Stimulated activated effector memory CD8-positive, alpha-beta T cell treated with anti-CD3 and anti-CD28 coated beads, Interleukin-12 subunit alpha, Interleukin-12 subunit beta, amount 100 ng/mL, for 72 hours (primary cell): ENCODE data around the gene CLMN.
"Not testable (repeated sequence)": the region's sequence is repeated elsewhere in the genome, so short reads cannot be mapped to it uniquely, and the experiment has no call there.

Experiments
- ATAC-seq: fragments of 150-1000 bp; cut with Tn5 transposase; 2 replicates; pipeline ENCODE4 v1.10.0; 2021
- DNase-seq, 2 donors: peaks; one replicate each; pipeline ENCODE4 v3.0.0; 2021 to 2022; ENCODE audit warnings: low spot score in 2 of 2
- H3K27ac Mint-ChIP-seq: one replicate; pipeline ENCODE4 v1.8.0; 2022; ENCODE audit warnings: mild to moderate bottlenecking, mixed read lengths
- H3K36me3 Mint-ChIP-seq: one replicate; pipeline ENCODE4 v1.8.0; 2022; ENCODE audit warnings: mild to moderate bottlenecking, mixed read lengths
- H3K4me1 Mint-ChIP-seq: one replicate; pipeline ENCODE4 v1.8.0; 2022; ENCODE audit warnings: mixed read lengths
- H3K4me3 Mint-ChIP-seq: one replicate; pipeline ENCODE4 v1.8.0; 2022; ENCODE audit warnings: mild to moderate bottlenecking, mixed read lengths
- H3K9me3 Mint-ChIP-seq: one replicate; pipeline ENCODE4 v1.8.0; 2022; ENCODE audit warnings: mixed read lengths

Gene CLMN

DNA sequence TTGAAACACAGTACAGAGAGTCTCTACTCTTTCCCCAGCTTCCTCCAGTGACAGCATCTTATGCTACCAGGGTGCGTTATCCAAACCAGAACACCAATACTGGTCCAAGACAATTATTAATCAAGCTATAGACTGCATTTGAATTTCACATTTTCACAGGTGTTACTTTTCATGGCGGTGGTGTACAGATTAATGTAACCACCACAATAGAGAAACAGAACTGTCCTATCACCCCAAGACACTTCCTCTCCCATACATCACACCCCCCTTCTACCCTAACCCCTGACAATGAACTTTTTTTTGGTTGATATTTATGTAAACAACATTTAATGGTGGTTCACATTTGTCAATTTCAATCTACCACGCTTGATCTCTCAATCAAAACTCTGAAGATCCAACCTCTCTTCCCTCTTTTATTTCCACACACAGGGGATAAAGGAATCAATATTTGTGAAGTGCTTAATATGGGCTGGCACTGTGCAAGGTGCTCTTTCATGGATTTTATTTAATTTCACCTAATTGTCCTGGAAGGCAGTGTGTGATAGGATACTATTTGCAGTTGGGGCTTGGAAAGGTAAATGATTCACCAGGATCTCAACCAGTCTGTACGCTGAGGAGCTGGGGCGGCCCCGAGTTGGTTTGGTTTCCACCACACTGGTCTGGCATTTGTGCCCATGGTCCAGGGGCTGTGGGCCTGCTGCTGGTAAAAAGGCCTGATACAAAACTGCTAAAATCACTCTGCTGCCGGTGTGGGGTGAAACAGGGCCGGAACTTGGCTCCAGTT lies 107.8 kb downstream of the CLMN start:
- Mint-ChIP-seq H3K4me1 (peaks cover 5% of the 10 kb centered on the region), H3K9me3 (no peaks in the 10 kb centered on the region), H3K27ac (no peak overlapping the region), H3K4me3 (no peak overlapping the region), H3K36me3 (no peaks in the 10 kb centered on the region)
- ATAC-seq (no peak), DNase-seq (no peak)

DNA sequence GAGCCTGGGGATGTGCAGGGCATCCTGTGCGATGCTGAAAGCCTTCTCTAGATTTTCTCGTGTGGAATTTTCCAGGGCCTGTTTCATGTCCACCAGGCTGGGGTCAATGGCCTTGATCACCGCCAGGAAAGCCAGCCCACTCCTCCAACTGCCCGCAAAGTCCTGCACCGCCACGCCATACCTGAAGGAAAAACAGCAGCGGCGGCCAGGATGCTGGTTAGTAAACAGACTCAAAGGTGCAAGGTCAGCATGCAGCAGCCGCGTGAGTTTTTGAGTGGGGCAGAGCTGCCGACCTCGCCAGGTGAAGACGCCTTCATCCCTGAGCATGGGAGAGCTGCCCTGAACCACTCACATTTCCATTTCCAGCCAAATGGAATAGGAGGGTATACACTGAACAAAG lies 109.0 kb downstream of the CLMN start:
- DNase-seq (no peak), ATAC-seq (no peak)
- peaks cover 5% of the 10 kb centered on the region for H3K4me1 Mint-ChIP-seq
- H3K4me3 Mint-ChIP-seq: no peak overlapping the region
- H3K36me3 Mint-ChIP-seq: no peaks in the 10 kb centered on the region
- no peak overlapping the region for H3K27ac Mint-ChIP-seq
- H3K9me3 Mint-ChIP-seq: no peaks in the 10 kb centered on the region

DNA sequence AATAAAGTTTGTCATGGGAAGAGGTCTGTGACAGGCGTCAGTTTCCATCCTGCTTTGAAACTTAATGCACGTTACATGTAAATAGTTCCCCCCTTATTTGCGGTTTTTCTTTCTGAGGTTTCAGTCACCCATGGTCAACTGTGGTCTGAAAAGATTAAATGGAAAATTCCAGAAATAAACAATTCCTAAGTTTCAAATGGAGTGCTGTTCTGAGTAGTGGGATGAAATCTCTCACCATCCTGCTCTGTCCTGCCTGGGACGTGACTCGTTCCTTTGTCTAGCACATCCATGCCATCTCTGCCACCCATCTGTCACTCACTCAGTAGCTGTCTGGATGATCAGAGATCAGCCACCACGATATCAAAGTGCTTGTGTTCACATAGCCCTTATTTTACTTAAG lies 111.1 kb downstream of the CLMN start:
- H3K27ac Mint-ChIP-seq: no peak overlapping the region

DNA sequence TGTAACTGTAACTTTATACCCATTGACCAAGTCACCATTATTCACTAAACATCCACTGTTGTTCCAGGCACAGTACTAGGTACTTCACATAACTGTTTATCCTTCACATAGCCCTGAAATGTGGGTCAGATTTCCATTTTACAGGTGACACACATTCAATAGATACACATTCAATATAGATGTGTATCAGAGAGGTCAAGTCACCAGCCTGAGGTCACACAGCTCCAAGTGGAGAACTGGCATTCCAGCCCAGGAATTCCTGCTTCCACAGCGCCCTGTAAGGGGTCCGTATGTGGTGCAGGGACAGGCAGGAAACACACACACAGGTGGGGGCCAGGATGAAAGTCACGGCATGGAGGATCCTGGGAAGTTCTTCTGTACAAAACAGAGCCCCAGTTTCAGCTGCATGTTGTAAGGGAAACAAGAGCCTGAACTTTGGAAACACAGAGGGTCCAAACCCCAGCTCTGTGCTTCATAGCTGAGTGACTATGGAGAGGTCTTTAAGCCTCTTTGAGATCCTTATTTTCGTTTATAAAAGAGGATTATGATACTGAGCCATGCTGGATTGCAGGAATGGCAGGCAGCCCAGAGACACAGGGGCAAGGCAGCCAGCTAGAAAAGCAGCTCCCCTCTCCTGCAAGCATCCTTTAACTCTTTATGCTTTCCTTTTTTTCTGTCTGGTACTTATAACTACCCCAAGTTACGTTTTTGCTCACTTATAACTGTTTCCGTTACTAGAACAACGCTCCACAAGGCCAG lies 112.1 kb downstream of the CLMN start:
- ATAC-seq (no peak), DNase-seq (no peak)
- Mint-ChIP-seq H3K27ac (no peak overlapping the region), H3K4me3 (no peak overlapping the region), H3K9me3 (no peaks in the 10 kb centered on the region), H3K36me3 (no peaks in the 10 kb centered on the region), H3K4me1 (no peaks in the 10 kb centered on the region)

More for the DNA sequence above, 111.1 kb downstream of the CLMN start:
- Mint-ChIP-seq H3K4me1 (peaks cover 3% of the 10 kb centered on the region), H3K9me3 (no peaks in the 10 kb centered on the region), H3K36me3 (no peaks in the 10 kb centered on the region), H3K4me3 (no peak overlapping the region)
- DNase-seq: no peak
- ATAC-seq: no peak

DNA sequence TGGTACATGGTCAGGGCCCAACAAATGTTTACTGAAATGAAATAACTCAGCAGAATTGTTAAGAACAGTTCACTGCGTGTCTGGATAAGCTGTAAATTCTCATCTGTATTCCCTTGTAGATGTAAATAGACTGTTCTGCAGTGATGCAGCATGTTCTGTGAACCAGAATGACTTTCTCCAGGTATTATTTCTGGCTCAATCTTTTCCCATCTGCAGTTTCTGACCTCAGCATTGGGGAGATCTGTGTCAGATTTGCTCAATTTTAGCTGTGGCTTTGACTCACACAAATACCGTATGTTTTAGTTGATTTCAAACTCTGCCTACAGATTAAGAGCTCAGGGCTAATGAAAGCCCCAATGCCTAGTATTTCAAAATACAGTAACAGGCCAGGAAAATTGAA lies 113.2 kb downstream of the CLMN start:
- no peak for ATAC-seq
- Mint-ChIP-seq H3K4me1 (no peaks in the 10 kb centered on the region), H3K4me3 (no peak overlapping the region), H3K9me3 (no peaks in the 10 kb centered on the region), H3K36me3 (no peaks in the 10 kb centered on the region), H3K27ac (no peak overlapping the region)
- DNase-seq: no peak

DNA sequence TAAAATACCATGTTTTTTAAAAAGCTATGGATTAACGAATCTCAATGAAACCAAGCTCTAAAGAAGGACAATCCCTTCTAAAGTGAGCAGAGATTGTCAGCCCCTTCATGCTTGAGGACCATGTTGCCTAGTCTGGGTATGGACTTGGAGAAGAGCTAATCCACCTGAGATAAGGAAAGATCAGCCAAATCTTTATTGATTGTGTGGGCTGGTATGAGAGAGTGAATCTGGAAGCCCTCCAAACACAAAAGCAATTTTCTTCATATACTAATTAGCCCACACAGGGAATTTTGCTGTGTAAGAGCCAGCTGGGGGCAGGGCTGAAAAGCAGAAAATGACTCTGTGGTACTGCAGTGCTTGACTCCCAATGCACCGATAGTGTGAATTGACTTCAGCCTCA lies 115.0 kb downstream of the CLMN start:
- Mint-ChIP-seq H3K9me3 (no peaks in the 10 kb centered on the region), H3K36me3 (no peaks in the 10 kb centered on the region), H3K4me1 (no peaks in the 10 kb centered on the region), H3K27ac (no peak overlapping the region), H3K4me3 (no peak overlapping the region)
- no peak for DNase-seq
- ATAC-seq: no peak

DNA sequence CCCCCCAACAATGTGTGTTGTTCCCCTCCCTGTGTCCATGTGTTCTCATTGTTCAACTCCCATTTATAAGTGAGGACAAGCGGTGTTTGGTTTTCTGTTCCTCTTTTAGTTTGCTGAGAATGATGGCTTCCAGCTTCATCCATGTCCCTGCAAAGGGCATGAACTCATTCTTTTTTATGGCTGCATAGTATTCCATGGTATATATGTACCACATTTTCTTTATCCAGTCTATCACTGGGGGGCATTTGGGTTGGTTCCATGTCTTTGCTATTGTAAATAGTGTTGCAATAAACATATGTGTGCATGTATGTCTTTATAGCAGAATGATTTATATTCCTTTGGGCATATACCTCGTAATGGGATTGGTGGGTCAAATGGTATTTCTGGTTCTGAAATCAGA lies 118.0 kb downstream of the CLMN start:
- not testable (repeated sequence) for H3K27ac Mint-ChIP-seq, ATAC-seq, DNase-seq, H3K4me1 Mint-ChIP-seq, H3K36me3 Mint-ChIP-seq, H3K9me3 Mint-ChIP-seq, H3K4me3 Mint-ChIP-seq

DNA sequence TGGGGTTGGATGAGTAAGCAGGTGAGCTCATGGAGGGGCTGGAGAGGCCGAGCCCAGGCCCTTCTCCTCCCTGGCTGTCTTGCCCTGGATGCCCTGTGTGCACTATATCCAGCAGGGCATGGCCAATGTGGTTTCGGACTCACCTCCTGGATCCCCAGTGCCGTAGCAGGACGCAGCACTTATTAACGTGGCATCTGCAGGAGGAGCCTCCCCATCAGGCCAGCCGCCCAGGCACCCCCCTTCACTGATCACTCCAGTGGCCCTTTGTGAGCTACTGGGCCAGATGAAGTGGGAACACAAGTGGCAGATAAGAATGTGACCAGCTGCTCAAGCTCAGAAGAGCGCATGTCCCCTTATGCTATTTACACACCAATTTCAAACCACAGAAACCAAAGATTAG lies 119.3 kb downstream of the CLMN start:
- no peak overlapping the region for H3K4me3 Mint-ChIP-seq
- no peaks in the 10 kb centered on the region for H3K9me3 Mint-ChIP-seq
- H3K36me3 Mint-ChIP-seq: no peaks in the 10 kb centered on the region
- ATAC-seq: no peak
- DNase-seq: no peak
- no peak overlapping the region for H3K27ac Mint-ChIP-seq
- no peaks in the 10 kb centered on the region for H3K4me1 Mint-ChIP-seq

DNA sequence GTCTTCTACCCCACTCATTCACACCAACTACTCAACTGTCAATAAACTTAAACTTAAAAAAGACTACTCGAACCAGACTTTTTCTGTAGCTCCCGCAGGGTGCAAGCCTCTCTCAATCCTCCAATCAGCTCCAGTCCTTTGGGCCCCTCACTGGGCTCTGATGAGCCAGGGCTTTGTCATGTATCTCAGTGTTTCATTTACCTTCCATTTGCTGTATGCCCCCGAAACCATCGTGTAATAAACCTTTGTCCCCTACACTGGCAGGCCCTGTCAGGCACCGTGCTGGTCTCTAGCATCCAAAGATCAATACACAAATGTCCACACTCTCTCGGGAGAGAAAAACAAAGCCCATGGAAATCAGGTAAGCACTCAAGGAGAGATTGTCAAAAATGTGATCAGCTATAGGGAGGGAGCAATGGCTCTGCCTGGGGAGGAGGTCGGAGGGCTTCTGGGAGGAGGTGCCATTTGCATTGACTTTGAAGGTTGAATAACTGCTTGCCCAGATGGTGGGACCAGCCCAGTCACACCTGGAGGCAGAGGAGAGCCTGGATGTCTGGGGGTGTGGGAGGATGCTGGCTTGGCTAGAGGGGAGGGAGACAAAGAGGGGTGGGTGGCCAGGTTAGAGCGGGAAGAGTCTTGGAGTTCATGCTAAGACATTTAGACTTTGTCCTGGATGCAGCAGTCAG lies 120.3 kb downstream of the CLMN start:
- DNase-seq: no peak
- Mint-ChIP-seq H3K9me3 (no peaks in the 10 kb centered on the region), H3K27ac (no peak overlapping the region)

DNA sequence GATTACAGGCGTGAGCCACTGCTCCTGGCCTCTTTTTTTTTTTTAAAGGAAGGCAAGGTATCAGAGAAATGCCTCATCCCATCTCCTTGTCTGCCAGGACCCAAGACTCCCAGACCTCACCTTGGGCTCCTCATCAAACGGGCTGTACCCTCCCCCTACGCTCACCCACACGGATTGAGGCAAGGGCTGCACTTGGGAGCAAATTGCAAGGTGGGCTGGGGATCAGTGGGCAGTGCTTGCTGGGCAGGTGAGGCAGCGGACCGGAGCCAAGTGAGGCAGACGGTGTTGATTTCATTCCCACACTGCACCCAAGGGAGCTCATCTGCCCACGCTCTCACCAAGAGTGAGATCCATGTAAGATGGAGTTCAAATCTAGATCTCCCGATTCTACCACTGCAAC lies 121.4 kb downstream of the CLMN start:
- no peaks in the 10 kb centered on the region for H3K9me3 Mint-ChIP-seq
- DNase-seq (no peak), ATAC-seq (no peak)
- no peaks in the 10 kb centered on the region for H3K4me1 Mint-ChIP-seq
- no peak overlapping the region for H3K4me3 Mint-ChIP-seq
- no peak overlapping the region for H3K27ac Mint-ChIP-seq
- no peaks in the 10 kb centered on the region for H3K36me3 Mint-ChIP-seq

More for the DNA sequence above, 120.3 kb downstream of the CLMN start:
- Mint-ChIP-seq H3K4me1 (no peaks in the 10 kb centered on the region), H3K4me3 (no peak overlapping the region), H3K36me3 (no peaks in the 10 kb centered on the region)
- ATAC-seq: no peak

DNA sequence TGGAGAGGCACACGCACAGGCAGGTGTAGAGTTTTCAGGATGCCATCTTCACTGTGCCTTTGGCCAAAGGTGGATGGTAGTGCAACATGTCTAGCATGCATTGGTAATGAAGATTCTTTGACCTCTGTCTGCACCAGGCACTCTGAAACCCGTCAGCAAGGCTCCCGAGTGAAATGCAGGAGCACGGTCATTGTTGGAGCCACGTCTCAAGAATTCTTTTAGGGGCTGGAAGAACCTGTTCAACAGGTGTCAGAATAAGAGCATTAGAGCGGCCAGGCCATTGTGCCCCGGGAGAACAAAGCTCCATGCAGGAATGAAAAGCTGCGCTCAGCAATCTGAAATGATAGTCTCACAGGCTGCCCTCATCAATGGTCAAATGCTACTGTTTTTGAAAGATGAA lies 122.2 kb downstream of the CLMN start:
- no peaks in the 10 kb centered on the region for H3K4me1 Mint-ChIP-seq
- no peaks in the 10 kb centered on the region for H3K9me3 Mint-ChIP-seq
- no peaks in the 10 kb centered on the region for H3K36me3 Mint-ChIP-seq
- no peak overlapping the region for H3K4me3 Mint-ChIP-seq
- no peak overlapping the region for H3K27ac Mint-ChIP-seq
- ATAC-seq (no peak), DNase-seq (no peak)

DNA sequence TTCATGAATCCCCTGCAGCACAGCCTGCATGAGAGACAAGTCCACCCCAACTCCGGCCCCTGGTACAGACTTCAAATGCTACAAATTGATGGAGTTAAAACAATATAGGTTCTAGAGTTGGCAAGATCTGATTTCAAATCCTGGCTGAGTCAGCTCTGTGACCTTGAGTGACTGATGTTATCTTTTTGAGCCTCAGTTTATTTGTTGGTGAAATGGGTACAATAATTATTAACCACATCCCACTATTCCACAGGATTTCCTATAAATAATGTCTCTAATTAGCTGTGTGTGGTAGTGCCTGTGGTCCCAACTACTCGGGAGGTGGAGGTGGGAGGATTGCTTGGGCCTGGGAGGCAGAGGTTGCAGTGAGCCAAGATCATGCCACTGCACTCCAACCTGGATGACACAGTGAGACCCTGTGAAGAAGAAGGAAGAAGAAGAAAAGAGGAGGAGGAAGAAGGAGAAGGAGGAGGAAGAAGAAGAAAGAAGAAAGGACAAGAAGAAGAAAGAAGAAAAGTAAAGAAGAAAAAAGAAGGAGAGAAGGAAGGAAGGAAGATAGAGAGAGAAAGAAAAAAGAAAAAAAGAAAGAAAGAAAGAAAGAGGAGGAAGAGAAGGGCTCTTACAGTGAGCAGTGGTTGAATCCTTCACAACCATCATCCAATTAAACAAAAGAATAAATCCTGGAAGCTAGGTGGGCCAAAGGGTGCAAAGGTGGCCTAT lies 122.7 kb downstream of the CLMN start:
- no peak overlapping the region for H3K27ac Mint-ChIP-seq
- no peaks in the 10 kb centered on the region for H3K4me1 Mint-ChIP-seq
- no peak overlapping the region for H3K4me3 Mint-ChIP-seq
- no peaks in the 10 kb centered on the region for H3K36me3 Mint-ChIP-seq
- ATAC-seq (peak; percentile 16), DNase-seq (no peak)
- no peaks in the 10 kb centered on the region for H3K9me3 Mint-ChIP-seq

DNA sequence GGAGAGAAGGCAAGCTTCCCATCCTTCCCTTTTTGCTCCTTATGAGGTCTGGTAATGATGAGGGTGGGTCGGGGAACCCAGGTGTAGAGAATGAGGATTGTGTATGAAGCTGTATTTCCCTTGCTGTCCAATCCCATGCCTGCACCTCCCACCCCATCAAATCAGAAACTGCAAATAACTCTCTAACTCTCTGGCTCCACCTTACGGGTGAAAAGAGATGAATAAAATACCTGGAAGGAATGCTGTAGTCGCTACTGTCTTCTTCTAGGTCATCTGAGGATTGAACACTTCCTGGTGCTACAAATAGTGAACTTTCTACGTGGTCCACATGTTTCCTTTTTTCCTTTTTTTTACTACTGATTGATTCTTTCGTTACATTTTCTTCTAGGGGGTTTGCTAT lies 123.4 kb downstream of the CLMN start:
- H3K9me3 Mint-ChIP-seq: no peaks in the 10 kb centered on the region
- DNase-seq (no peak), ATAC-seq (peak; percentile 56)
- no peaks in the 10 kb centered on the region for H3K36me3 Mint-ChIP-seq
- no peak overlapping the region for H3K27ac Mint-ChIP-seq
- no peaks in the 10 kb centered on the region for H3K4me1 Mint-ChIP-seq
- no peak overlapping the region for H3K4me3 Mint-ChIP-seq

DNA sequence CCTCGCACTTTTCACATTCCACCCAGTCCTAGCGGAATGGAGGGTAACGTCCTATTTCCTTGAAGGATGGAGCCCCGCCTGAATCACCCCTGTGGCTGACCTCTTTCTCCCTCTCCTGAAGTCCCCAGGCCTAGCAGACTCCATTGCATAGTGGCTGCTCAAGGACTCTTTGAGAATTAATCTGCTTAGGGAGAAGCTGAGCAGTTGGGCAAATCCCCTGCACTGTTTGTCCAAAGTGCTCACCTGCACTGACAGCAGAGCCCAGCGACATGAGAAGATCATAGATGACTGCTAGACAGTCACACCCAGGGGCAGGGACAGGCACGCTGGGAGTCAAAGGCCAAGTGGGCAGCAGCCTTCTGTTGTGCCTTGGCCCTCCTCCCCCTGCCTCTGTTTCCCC lies 124.7 kb downstream of the CLMN start:
- Mint-ChIP-seq H3K27ac (no peak overlapping the region), H3K4me3 (no peak overlapping the region), H3K4me1 (no peaks in the 10 kb centered on the region), H3K36me3 (no peaks in the 10 kb centered on the region), H3K9me3 (no peaks in the 10 kb centered on the region)
- ATAC-seq (no peak), DNase-seq (no peak)

DNA sequence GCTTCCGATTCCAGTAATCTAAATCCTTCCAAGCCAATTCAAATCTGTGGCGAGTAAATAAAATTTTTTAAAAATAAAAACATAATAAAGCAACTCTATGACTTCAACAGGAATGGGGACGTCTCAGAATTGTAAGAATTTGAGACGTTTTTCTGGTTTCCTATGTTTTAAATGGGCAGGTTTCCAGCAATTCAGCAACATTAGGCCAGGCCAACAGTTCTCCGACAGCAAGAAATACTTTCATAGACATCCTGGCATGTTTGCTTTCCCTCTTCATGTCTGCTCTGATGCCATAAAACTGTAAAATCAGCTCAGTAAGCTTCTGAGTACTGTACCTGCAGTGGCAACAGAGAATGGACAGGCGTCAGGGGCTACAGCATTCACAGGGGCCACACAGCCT lies 126.6 kb downstream of the CLMN start:
- DNase-seq: no peak
- Mint-ChIP-seq H3K27ac (no peak overlapping the region), H3K4me3 (no peak overlapping the region), H3K36me3 (no peaks in the 10 kb centered on the region), H3K9me3 (no peaks in the 10 kb centered on the region), H3K4me1 (no peaks in the 10 kb centered on the region)
- no peak for ATAC-seq
